HG02588 (cell line): ENCODE results near the gene UXT.
"Not testable (repeated sequence)": the region's sequence is repeated elsewhere in the genome, so short reads cannot be mapped to it uniquely, and the experiment has no call there.

ENCODE experiments used
- ATAC-seq: cut with Tn5 transposase; IDR thresholded peaks from one replicate; pipeline ENCODE4 v1.9.1; 2021; ENCODE audit warnings: mild to moderate bottlenecking, moderate library complexity; ENCODE audit not compliant: unreplicated experiment

Gene UXT

DNA sequence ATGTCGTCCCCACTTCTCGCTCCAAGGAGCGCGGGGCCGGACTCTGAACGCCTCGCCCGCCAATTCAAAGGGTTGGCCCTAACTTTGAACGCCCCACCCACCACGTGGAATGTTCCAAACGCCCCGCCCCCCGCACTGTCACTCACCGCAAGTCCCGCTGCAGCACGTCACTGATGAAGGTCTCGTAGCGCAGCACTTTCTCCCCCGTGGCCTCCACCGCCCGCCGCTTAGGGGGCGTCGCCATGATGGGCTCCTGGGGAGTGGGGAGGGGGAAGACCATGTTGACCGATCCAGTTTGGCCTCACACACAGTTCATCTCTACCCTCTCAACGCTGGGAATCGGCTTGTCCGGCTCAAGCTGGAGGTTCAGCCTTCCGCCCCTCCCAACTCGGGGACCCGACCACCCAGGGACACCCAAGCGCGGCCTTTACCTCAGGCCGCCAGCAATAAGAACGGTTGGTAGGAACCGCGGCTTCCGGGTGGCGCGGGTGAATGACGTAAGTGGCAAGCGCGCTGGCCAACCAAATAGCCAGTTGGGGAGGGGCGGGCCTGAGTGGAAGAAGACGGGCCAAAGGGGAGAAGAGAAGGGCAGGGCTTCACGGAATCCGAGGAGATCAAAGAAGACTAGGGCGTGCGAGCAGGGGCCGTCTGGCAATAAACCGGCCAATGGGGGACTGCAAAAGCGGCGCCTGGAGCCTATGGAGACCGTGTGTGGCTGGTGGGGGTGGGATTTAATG is at the start of gene UXT:
TSS of gene UXT (minus strand) at position 497 of the 737 bp plus-strand sequence. CDS start at position 244, 253 bp downstream.
- peak; percentile 79 for ATAC-seq

GRCh38 chrX:47707031-47707780 is 48.2 kb upstream of the UXT start:
- ATAC-seq = no peak

GRCh38 chrX:47706575-47706974 is 47.6 kb upstream of the UXT start:
- no peak for ATAC-seq

- ATAC-seq = no peak
These were observed 45.8 kb upstream of the UXT start for GRCh38 chrX:47704736-47705135.

DNA sequence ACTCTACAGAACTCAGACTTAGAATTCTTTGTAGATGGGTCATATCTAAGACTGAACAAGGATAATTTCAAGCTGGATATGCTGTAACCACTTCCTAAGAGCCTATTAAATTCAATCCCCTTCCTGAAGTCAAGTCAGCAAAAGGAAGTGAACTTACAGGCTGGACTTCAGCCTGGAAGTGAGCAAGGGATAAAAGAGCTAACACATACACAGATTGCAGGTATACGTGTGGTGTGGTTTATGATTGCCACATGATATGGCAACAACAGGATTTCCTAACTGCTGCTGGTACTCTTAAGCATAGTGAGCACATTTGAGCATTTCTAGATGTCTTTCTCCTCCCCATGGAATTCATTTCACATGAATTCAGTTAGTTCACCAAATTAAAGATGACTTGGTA is 38.2 kb upstream of the UXT start:
- ATAC-seq = no peak

DNA sequence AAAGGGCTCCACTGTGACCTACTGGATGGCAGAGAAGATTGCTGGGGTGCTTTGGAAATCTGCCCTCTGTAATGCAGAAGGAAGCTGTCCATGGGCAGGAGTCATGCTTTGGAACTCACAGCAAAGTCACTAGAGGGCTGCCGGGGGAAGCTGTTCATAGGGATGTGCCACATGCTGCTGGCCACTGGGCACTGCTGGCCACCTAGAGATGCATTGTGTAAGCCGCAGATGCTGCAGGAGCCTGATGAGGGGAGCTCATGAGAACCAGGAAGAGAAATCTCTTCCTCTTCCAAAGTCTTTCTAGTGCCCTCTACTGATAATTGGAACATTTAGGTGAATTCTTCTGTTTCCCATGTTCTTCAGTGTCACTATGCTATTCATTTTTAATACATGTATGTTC is 31.2 kb upstream of the UXT start:
- ATAC-seq = no peak

- no peak for ATAC-seq
These were observed 28.3 kb upstream of the UXT start for GRCh38 chrX:47687263-47687662.

DNA sequence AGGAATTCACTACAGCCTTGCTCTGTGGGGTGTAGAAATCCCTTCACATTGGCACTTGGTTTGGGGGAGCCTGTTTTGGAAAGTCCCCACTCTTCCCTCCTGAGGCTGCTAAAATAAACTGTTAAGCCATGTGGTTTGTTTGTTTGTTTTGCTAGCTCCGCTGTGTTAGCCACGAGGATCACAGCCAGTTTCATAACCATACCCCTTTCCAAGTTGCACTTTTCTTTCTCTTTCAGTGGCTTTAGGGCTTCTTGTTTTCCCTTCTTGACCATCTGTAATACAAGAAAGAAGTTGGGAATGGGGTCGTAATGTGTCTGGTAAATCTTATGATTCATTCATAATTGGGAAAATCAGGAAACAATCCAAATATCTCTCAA is 24.8 kb upstream of the UXT start:
- no peak for ATAC-seq

DNA sequence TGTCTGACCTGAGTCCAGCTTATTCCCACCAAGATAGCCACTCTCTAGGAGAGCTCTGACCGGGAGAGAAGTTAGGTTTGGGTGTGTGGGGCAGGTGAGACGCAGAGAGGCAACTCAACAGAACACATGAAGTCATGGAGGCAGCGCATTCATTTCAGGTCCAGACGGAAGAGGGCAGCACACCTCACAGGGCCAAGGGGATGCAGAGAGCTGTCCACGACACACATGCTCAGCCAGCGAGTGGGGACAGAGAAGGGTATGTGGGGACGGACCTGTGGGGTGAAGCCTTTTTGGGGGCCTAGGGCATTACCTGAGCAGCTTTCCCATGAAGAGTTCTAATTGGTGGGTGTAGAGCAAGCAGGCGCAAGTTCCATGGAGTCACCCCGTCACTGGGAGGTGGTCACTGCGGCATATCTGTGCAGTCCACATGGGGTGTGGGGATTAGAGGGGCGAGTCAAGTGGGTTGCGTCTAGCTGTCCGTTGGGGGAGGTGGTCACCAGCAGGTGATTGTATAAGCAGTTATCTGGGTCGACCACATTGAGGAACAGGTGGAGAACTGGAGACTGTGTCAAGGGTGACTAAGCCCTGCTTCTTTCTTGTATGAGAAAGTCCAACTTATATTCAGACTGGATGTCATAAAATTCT is 24.3 kb upstream of the UXT start:
- no peak for ATAC-seq

- ATAC-seq = not testable (repeated sequence)
These were observed 17.2 kb upstream of the UXT start for GRCh38 chrX:47675959-47676859.

- no peak for ATAC-seq
These were observed 15.8 kb upstream of the UXT start for GRCh38 chrX:47674776-47675175.

GRCh38 chrX:47665797-47666196 is 6.8 kb upstream of the UXT start:
- not testable (repeated sequence) for ATAC-seq

GRCh38 chrX:47664737-47665136 is 5.8 kb upstream of the UXT start:
- ATAC-seq = no peak

DNA sequence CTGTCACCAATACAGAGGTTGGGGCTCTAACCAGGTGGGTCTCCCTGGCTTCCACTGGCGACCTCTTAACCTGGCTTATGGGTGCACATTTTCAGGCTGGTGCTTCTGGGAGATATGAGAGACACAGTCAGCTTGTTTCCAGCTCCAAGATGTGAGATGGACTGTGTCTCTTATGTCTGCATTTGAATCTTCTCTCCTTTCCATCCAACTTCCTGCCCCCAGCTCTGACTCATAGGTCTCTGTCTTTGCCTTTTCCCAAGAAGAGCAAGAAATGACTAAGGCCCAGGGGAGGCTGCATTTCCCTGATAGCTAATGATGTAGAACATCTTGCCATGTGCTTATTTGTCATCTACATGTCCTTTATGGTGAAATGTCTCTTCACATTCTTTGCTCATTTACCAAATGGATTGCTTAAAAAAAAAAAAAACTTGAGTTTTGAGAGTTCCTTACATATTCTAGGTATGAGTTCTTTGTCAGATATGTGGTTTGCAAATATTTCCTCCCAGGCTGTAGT is 3.2 kb upstream of the UXT start:
- ATAC-seq = no peak

DNA sequence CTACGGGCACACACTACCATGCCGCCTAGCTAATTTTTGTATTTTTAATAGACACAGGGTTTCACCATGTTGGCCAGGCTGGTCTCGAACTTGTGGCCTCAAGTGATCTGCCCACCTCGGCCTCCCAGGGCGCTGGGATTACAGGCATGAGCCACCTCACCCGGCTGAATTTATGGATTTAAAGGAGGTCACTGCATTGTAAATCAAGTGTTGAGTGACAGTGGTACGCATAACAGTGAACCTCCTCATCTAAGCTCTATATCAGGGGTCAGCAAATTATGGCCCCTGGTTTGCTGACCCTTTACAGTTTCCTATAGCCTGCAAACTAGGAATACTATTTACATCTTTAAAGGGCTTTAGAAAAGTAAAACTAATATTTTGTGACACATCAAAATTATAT is 2.6 kb upstream of the UXT start:
- ATAC-seq = no peak

DNA sequence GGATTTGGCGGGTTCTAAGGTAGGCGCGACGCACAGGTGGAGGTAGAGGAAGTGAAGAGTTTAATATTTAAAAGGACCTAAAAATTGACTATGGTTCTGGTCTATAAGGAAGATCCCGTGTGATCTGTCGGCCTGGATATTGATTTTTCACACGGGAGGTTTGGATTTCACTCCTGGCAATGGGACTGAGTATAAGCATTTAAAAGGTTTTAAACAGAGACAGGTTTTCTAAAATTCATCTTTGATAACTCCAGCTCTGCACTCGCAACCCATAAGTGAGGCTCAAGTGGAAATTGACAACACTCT is 394 bp upstream of the UXT start:
- ATAC-seq = no peak

- no peak for ATAC-seq
These were observed 688 bp downstream of the UXT start for GRCh38 chrX:47658301-47658683.

- no peak for ATAC-seq
These were observed 7.7 kb downstream of the UXT start for GRCh38 chrX:47651043-47651905.

DNA sequence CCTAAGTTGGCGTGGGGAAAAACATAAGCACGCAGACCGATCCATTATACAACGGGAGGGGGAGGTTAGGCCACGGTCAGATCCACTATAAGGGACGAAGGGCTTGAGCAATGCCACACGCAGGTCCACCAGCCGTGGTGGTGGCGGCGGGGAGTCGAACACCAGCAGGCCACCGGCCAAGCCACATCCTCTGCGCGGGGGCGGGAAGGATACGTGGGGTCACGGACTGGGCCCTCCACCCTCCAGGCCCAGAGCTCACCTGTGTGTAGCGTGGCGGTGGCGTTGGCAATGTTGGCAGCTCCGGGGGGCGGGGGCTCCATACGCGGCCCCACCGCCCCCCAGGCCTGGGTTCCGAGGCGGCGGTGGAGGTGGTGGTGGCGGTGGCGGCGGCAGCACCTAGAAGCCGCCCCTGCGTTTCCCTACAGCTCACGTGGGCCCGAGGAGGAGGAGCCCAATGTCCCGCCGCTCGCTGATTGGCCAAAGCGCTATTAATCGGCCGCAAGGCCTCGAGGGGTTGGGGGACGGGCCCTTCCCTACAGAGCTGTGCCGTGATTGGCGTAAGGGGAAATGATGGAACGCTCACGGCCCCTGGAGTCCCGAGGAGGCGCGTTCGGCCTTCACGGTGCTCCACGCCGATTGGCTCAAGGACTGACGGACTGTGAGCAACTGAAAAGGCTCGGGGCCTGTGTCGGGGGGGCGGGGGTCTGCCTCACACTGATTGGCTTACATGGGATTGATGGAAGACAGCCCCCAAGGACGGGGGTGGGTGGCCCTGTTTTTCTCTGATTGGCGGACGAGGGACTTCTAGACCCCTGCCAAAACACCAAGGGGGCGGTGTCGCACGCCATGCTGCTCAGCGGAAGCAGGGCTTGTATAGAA is 8.6 kb downstream of the UXT start, which contains the start of gene ELK1:
TSS of gene ELK1 (minus strand) at position 400 of the 879 bp plus-strand sequence. CDS start 9,122 bp downstream, outside the sequence.
- ATAC-seq = peak; percentile 91
